Loucy (cell line): ENCODE measurements around the gene KPRP.

ENCODE experiments used
- H2AFZ ChIP-seq: fragments of 200-600 bp; sonication (generic); 2 replicates; pipeline ENCODE4 v1.6.0; 2016; ENCODE audit warnings: antibody characterized with exemption, mild to moderate bottlenecking, low read length, moderate library complexity
- H3F3A ChIP-seq: fragments of 200-600 bp; 2 replicates; pipeline ENCODE4 v1.6.0; 2016; ENCODE audit warnings: antibody characterized with exemption, low read depth, mild to moderate bottlenecking
- H3K27me3 ChIP-seq: fragments of 200-600 bp; sonication (generic); 2 replicates; pipeline ENCODE4 v1.6.1; 2014; ENCODE audit warnings: low read length, mild to moderate bottlenecking; ENCODE audit not compliant: insufficient read depth, poor library complexity, severe bottlenecking
- H3K36me3 ChIP-seq: fragments of 200-600 bp; sonication (generic); 2 replicates; pipeline ENCODE4 v1.6.1; 2016; ENCODE audit warnings: low read length; ENCODE audit not compliant: insufficient read depth
- H3K4me1 ChIP-seq: fragments of 200-600 bp; sonication (generic); 2 replicates; pipeline ENCODE4 v1.5.1; 2014; ENCODE audit warnings: low read length, mild to moderate bottlenecking; ENCODE audit not compliant: insufficient read depth, poor library complexity, severe bottlenecking
- H3K4me2 ChIP-seq: fragments of 200-600 bp; sonication (generic); 2 replicates; pipeline ENCODE4 v1.6.0; 2014; ENCODE audit warnings: antibody characterized with exemption, low read length, low read depth, mild to moderate bottlenecking; ENCODE audit not compliant: poor library complexity, severe bottlenecking
- H3K4me3 ChIP-seq: fragments of 200-600 bp; sonication (generic); 2 replicates; pipeline ENCODE4 v1.5.1; 2014; ENCODE audit warnings: low read length, mild to moderate bottlenecking, mixed read lengths; ENCODE audit not compliant: poor library complexity, severe bottlenecking
- H3K79me2 ChIP-seq: fragments of 200-600 bp; sonication (generic); 2 replicates; pipeline ENCODE4 v1.6.1; 2014; ENCODE audit warnings: low read length; ENCODE audit not compliant: insufficient read depth
- H3K9ac ChIP-seq: fragments of 200-600 bp; sonication (generic); 2 replicates; pipeline ENCODE4 v1.6.0; 2014; ENCODE audit warnings: mild to moderate bottlenecking, low read depth, low read length, moderate library complexity; ENCODE audit not compliant: poor library complexity, severe bottlenecking
- H3K9me2 ChIP-seq: fragments of 200-600 bp; sonication (generic); replicated peaks from 2 replicates; pipeline ENCODE4 v1.6.1; 2016; ENCODE audit warnings: low read depth, low read length, mixed read lengths
- H3K9me3 ChIP-seq: fragments of 200-600 bp; sonication (generic); 2 replicates; pipeline ENCODE4 v1.6.1; 2014; ENCODE audit warnings: mild to moderate bottlenecking, antibody characterized with exemption, low read length, low read depth; ENCODE audit not compliant: insufficient read depth
- H4K20me1 ChIP-seq: fragments of 200-600 bp; sonication (generic); 2 replicates; pipeline ENCODE4 v1.6.0; 2014; ENCODE audit warnings: antibody characterized with exemption, low read length, mild to moderate bottlenecking; ENCODE audit not compliant: insufficient read depth, poor library complexity, severe bottlenecking
- EZH2phosphoT487 ChIP-seq: fragments of 200-600 bp; IDR thresholded peaks from 2 replicates; pipeline ENCODE4 v1.6.1; 2018; ENCODE audit warnings: antibody characterized with exemption, mild to moderate bottlenecking, moderate library complexity, borderline replicate concordance
- TF ChIP-seq, protein P1 (sequence below): fragments of 200-600 bp; sonication (generic); conservative IDR thresholded peaks from 2 replicates; pipeline ENCODE4 v1.5.1; 2014; ENCODE audit warnings: mild to moderate bottlenecking, antibody characterized with exemption, low read length

KPRP gene

DNA sequence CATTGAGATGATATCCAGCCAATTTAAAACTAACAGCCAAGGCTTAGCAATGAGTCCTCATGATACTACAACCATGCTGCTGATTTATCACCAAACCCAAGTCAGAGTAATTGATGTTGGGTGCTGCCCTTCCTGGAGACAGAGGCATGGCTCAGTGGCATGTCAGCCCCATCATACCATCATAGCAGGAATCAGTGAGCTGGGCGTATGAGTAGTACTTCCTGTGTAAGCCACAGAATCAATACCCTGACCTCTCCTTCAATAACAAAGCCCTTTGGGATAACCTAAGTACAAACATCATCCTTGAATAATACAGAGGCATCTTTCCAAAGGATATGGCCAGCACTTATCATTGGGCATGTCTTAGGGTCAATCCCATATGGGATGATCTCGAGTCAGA is 25.3 kb downstream of the KPRP start:
- H3K4me1 ChIP-seq, result no peaks in the 10 kb centered on the region
- H3K79me2 ChIP-seq, result no peaks in the 10 kb centered on the region
- TF ChIP-seq, protein P1, sequence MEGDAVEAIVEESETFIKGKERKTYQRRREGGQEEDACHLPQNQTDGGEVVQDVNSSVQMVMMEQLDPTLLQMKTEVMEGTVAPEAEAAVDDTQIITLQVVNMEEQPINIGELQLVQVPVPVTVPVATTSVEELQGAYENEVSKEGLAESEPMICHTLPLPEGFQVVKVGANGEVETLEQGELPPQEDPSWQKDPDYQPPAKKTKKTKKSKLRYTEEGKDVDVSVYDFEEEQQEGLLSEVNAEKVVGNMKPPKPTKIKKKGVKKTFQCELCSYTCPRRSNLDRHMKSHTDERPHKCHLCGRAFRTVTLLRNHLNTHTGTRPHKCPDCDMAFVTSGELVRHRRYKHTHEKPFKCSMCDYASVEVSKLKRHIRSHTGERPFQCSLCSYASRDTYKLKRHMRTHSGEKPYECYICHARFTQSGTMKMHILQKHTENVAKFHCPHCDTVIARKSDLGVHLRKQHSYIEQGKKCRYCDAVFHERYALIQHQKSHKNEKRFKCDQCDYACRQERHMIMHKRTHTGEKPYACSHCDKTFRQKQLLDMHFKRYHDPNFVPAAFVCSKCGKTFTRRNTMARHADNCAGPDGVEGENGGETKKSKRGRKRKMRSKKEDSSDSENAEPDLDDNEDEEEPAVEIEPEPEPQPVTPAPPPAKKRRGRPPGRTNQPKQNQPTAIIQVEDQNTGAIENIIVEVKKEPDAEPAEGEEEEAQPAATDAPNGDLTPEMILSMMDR, result no peak
- TF ChIP-seq EZH2phosphoT487, result no peak
- H3F3A ChIP-seq, result no peaks in the 10 kb centered on the region
- no peaks in the 10 kb centered on the region for H3K27me3 ChIP-seq
- no peak overlapping the region for H2AFZ ChIP-seq
- H3K4me3 ChIP-seq, result no peak overlapping the region
- H3K36me3 ChIP-seq, result no peaks in the 10 kb centered on the region
- H3K9me2 ChIP-seq, result no peaks in the 10 kb centered on the region
- H3K4me2 ChIP-seq, result no peak overlapping the region
- H3K9ac ChIP-seq, result no peak overlapping the region
- H4K20me1 ChIP-seq, result no peaks in the 10 kb centered on the region
- no peaks in the 10 kb centered on the region for H3K9me3 ChIP-seq

DNA sequence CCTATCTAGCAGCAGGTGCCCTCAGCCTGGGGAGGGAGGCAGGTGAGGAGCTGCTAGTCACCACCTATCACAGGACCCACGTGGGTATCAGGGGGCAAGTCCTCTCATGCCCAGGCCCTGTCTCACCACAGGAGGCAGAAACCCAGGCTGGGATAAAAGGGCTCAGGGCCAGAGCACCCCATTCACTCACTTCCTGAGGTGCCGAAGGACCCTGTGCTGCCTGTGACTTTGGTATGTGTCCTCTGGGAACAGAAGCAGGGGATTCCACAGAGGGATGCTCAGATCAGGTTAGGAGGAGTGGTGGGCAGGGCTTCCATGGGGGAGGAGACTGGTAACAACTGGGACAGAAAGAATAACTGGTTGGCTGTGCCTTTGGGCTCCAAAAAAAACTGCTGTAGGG is 28.3 kb downstream of the KPRP start, which contains the start of gene LCE1E:
Gene LCE1E (plus strand): TSS at position 181 of the 400 bp plus-strand sequence. CDS start 1,043 bp downstream, outside the sequence.
- Histone ChIP-seq H3K4me3 (no peak within 1 kb of the TSS), H4K20me1 (no peaks in the 10 kb centered on the region), H3K9me3 (no peaks in the 10 kb centered on the region), H3K27me3 (no peaks in the 10 kb centered on the region), H3K4me1 (no peaks in the 10 kb centered on the region), H3K36me3 (no peaks in the 10 kb centered on the region), H3K9ac (no peak within 1 kb of the TSS), H3F3A (no peaks in the 10 kb centered on the region), H3K4me2 (no peak within 1 kb of the TSS), H3K9me2 (no peaks in the 10 kb centered on the region), H2AFZ (no peak within 1 kb of the TSS), H3K79me2 (no peaks in the 10 kb centered on the region)
- no peak for TF ChIP-seq EZH2phosphoT487
- TF ChIP-seq, protein P1, result no peak

DNA sequence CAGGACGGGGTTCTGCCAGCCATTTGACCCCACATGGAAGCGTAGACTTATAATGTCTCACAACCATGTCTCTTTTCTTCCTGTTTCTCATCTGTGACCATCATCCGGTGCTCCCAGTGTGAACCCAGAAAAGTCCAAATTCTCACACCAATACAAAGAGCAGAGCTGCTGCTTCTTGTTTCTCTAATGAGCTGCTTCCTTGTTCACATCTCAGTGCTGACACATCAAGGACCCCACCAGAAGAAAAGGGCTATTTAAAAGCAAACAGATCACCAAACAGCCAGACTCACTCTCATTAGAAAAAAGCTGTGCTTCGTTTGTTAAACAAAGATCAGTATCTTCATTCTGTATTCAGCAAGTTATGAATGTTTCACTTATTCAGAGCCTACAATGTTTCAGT is 37.9 kb downstream of the KPRP start:
- no peaks in the 10 kb centered on the region for H3K4me1 ChIP-seq
- TF ChIP-seq EZH2phosphoT487, result no peak
- TF ChIP-seq, protein P1, result no peak
- H3K9me2 ChIP-seq, result no peaks in the 10 kb centered on the region
- H3K9me3 ChIP-seq, result no peaks in the 10 kb centered on the region
- H2AFZ ChIP-seq, result no peak overlapping the region
- no peaks in the 10 kb centered on the region for H3K79me2 ChIP-seq
- no peak overlapping the region for H3K9ac ChIP-seq
- no peak overlapping the region for H3K4me2 ChIP-seq
- H3K27me3 ChIP-seq, result no peaks in the 10 kb centered on the region
- no peak overlapping the region for H3K4me3 ChIP-seq
- no peaks in the 10 kb centered on the region for H3F3A ChIP-seq
- no peaks in the 10 kb centered on the region for H4K20me1 ChIP-seq
- no peaks in the 10 kb centered on the region for H3K36me3 ChIP-seq
